NCI-H146 treated with DMSO at 0.1 percent for 48 hours (cell line): ENCODE data around the gene EMD.
"Not testable (repeated sequence)": the region's sequence is repeated elsewhere in the genome, so short reads cannot be mapped to it uniquely, and the experiment has no call there.

Source experiments
- DNase-seq: peaks from one replicate; lab custom pipeline; 2025; ENCODE audit not compliant: unreplicated experiment; lab: John Stamatoyannopoulos, UW

EMD gene

DNA sequence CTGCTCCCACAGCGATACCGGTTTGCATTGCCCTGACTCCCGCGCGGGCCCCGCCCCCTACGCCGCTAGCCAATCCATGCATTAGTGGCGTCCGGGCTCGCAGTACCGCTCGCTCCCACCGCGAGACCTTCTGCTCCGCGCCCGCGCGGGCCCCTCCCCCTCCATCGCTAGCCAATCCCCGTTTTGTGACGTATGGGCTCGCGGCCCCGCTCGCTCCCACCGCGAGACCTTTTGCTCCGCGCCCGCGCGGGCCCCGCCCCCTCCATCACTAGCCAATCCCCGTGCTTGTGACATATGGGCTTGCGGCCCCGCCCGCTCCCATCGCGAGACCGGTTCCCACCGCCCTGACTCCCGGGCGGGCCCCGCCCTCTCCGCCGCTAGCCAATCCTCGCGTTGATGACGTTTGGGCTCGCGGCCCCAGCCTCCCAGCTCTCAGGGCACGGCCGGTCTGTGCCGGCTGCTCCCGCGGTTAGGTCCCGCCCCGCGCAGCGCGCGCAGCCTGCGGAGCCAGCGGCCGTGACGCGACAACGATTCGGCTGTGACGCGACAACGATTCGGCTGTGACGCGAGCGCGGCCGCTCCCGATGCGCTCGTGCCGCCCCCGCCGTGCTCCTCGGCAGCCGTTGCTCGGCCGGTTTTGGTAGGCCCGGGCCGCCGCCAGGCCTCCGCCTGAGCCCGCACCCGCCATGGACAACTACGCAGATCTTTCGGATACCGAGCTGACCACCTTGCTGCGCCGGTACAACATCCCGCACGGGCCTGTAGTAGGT, at the start of gene EMD:
Gene EMD (plus strand): TSS at position 497 of the 770 bp plus-strand sequence. CDS start 190 bp downstream, at position 687.
- DNase-seq: peak; percentile 97

DNA sequence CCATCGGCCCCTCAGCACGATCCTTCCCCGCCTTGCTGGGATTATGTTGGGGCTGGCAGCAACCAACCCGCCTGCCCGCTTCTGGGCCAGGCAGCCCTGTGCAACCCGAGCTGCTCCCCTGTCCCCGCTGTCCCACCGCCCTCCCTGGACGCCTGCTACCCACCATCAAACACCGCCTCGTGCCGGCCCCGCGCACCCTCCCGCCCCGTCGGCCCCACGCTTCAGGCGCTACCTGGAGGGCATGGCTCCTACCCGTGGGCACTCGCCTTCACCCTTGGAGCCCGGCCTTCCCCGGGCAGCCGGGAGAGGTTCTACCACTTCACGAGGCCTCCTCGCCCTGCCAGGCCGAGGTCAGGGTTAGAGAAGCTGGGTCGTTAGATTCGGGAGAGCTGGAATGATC, 46.5 kb upstream of the EMD start:
- no peak for DNase-seq

DNA sequence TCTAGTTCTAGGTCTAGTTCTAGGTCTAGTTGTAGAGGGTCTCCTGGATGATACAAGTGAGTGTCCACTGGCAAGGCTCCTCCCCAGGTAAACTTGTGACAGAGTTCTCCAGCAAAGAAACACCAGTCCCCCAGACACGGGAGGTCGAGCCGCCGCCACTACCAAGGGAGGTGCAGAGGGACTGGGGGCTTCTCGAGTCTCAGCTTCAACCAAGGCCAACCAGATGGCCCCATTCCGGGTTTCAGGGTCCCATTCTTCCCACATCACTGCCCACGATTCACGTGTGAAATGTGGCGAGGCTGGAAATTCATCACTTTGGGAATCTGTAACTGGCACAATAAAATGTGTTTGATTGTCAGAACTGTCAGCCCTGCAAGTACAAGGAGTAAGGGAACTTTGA, 46.0 kb upstream of the EMD start:
- no peak for DNase-seq

DNA sequence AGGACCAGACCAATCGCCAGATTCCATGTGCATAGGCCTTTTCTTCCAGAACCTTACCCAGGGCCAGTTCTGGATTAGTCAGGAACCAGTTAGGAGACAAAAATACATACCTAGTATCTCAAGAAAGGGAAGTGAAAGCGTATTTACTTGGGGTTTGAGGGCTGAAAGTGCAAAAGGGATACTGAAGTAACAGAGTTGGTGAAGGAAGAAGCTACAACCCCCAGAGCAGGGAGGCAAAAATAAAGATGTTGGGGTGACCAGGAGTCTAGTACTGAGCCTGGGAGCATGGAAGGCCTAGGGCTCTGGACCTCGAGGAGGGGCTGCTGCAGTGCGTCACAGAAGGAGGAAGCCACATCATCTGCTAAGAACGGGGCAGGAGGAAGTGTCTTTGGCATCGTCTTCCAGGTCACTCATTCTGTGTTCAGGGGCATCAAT, 45.2 kb upstream of the EMD start:
- DNase-seq: no peak

DNA sequence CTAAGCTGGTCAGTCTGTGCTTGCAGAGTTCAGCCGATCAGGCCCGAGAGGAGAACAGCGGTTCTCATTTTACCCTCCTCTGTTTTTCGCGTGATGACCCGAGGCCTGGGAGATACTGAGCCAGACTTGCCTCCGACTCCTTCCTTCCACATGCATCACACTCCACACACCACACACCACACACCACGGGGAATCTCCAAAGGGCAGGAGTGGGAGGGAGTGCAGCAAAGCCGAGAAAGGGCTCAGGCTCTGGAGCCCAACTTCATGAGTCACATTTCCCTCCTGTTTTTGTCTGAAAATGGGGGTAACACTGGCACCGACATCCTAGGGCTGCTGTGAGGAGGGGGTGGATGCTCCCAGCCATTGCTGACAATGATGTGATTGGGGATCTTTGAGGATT, 44.6 kb upstream of the EMD start:
- no peak for DNase-seq

DNA sequence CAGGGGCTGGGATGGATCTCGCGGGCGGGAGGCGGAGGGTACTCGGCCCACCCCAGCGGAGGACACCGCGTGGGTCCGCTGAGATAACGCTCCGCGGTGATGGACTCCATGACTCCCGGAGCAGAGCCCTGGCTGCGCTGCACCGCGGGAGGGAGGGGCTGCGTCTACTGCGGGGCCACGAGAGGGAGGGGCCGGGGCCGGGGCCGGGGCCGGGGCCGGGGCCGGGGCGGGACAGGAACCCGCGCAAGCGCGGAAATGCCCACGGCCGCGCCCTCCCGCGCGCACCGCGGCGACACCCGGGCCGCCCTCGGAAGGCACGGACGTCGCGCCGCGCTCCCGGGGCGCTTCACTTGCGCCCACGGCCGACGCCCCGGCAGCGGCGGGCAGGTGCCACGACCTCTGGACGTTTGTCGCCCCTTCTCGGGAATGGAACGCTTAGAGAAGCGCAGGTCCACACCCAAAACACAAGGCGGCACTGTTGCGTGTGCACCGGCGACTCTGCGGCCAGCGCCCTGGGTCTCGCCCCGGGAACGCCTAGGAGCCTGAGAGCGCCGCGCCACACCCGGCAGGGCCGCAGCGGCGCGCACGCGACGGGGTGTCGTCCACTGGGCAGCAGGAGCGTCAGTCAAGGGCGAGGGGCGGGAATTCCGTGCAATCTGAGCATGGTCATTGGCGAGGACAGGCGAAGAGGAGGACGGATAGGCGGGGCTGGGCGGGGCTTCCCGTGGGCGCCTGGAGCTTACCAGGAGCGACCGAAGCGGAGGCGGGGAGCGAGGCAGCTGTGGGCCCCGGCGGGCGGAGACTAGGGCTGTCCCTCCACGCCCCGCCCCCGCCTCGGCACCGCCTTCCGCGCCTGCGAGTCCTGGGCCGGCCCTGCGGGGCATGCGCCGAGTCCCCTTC, 37.4 kb upstream of the EMD start:
- DNase-seq: not testable (repeated sequence)

DNA sequence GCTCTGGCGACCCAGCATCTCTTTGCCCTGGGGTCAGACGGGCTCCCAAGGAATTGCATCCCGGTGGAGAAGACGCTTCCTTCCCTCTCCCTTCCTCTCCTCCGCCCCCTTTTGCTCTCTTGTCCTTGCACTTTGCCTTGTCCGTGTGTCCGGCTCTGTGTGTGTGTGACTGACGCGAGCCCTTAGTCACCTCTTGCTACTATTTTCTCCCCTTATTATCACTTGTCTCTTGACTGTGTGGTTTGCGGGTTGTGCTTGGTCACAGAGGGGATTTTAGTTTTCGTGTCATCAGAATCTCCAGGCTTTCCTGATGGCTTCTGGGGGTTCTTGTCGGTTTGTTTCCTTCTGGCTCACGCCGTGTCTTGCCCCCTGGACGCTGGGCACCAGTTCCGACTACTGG, 36.0 kb upstream of the EMD start:
- DNase-seq: not testable (repeated sequence)

DNA sequence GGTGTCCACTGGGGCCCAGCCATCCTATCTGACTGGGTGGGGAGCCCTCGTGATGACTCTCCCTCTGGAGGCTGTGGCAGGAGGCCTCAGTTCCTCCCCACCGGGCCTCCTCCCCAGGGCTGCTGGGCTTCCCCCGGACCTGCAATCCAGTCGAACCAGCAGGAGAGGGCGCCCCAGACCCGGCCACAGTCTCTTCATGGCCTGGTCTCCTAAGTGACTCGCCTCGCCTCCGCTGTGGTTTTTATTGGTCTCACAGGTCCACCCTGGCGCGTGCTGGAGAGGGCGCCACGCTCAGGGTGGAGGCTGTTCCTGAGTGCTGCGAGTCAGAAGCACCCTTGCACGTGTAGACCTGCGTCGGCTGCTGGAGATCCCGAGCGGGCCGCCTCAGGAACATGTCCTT, 35.5 kb upstream of the EMD start:
- DNase-seq: not testable (repeated sequence)

DNA sequence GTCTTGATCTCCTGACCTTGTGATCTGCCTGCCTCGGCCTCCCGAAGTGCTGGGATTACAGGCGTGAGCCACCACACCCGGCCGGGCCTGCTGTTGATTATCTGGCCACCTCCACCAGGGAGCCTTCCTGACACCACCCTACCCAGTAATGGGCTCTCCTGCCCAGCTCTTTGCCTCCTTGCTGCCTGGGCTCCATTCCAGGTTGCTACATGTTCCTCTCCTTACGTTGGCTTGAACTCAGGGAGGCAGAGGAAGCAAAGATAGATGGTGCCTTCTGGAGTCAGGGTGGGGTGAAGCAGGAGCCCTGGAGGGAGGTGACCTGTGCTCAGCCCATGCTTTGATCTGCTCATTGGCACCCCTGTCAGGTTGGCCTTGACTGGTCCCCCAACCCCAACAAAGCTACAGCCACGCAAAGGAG, 31.0 kb upstream of the EMD start:
- DNase-seq: no peak

DNA sequence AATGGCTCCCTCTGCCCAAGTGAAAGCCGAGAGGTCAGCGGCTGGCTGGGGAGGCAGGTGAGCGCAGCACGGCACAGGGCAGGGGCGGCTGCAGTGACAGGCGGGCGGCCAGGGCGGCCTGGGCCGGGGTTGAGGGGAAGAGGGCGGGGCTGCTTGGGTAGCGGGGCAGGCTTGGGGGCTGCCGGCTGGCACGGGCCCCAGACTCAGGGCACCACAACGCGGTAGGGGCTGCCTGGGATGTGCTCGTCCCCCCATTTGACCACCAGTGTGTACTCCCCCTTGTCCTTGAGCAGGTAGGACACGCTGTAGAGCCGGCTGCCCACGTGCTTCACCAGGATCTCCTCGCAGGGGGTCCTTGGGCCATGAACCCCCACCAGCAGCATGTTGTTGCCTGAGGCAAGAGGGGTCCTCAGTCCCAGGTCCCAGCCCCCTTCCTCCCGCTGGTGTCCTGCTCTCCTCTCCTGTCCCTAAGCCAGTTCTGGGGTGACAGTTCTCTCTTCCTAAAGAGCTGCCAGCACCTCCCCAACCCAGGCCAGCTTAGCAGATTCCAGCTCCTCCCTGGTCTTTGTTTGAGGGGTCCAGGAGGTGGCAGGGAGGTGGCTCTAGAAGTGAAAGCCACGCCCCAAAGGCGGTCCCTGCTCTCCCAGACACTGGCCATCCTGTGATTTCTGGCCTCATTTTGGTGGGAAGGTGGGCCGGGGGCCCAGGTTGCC, 30.3 kb upstream of the EMD start:
- DNase-seq: no peak

DNA sequence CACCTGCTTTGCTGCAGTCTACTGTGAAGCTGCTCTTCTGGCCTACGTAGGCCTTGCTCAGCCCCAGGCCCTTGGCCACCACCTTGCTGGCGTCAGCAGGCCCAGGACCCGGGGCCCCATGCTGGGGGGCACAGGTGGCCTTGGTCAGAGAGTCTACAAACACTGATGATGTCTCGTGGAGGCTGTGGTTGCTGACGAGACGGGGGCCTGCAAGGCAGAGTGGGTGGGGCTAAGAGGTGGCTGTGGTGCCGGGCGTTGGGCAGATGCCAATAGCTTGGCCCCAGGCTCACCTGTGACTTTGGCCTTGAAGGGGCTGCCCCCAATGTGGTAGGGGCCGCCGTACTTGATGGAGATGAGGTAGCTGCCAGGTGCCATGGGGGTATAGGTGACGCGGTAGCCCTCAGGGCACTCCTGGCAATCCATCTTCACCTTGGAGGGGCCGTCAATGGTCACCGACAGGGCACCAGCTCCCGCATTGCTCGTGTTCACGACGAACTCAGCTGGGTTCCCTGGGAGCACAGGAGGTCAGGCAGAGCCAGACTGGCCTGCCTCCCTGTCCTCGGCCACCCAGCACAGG, 29.6 kb upstream of the EMD start:
- no peak for DNase-seq

DNA sequence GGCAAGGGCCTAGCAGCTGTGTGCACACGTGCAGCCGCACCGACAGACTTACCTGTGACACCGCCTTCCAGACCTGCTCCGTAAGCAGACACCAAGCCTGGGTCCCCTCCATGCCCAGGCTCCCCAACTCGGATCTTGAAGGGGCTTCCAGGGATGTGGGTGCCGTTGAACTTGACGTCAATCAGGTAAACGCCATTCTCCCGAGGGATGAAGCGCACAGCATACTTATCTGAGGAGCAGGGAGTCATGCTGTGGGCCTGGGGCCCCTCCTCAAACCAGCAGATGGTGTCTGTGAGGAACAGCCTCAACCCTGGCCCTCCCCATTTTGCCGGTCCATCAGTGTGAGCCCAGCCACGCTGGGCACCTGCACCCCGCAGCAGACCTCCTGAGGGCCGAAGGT, 29.1 kb upstream of the EMD start:
- no peak for DNase-seq

DNA sequence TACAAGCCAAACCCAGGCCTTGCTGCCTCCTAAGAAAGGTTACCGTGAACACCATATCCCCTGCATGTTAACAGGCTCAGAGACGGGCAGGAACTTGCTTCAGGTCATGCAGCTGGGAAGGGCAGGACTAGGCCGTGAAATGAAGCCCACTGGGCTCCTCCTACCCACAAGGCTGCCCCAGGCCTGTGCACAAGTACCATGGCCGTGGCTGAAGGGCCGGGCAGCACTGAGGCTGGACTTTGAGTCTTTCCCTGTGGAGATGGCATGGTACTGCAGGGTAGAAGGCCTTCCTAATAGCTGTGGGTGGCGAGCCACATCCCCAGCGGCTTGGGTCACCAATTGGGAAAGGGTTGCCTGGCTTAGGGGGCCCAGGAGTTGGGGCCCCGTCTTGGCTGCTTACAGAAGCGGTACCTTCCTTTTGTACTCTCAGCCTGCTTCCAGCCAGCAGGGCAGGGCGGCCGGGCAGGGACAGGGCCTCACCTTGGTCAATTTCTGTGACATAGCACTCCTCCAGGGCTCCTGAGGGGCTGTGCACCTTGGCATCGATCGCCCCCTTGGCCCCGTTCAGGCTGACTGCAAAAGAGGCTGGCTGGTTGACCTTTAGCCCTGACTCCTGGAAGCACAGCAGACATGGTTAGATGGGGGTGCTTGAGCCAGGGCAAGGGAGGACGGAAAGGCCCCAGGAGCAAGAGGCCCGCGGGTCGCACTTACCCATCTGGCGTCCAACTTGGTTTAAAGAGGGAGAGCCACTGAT, 28.5 kb upstream of the EMD start:
- no peak for DNase-seq

DNA sequence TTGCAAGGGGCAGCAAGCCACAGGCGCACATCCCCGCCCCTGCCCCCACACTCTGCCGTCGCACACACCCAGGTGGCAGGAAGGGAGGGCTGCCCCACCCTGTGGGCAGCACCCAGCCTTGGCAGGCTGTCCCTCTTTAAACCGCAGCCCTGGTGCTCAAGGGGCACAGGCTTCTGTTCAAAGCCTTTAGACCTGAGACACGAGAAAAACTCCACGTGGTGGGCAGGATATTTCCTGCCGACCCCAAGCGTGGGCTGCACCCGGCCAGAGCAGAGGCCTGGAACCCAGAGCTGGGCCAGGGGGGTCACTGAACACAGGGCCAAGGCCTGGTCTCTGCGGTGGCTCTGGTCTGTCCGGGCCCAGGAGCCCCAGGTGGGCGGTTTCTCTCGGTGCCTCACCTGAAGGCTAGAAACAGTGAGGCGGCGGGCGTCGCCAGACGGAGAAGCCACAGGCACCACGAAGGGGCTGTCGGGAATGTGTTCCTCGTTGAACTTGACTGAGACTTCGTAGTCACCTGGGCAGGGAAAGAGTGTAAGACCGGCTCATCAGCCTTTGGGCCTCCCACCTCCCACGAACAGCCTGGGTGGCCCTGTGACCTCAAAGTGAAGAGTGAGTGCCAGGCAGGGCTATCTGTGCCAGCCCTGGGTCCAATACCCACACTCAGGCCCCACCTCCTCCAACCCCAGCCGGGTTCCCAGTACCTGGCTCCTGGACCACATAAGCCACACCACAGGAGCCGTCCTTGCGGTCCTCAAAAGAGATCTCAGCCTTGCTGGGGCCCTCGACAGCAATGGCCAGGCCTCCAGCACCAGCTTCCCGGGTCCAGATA, 27.7 kb upstream of the EMD start:
- no peak for DNase-seq

DNA sequence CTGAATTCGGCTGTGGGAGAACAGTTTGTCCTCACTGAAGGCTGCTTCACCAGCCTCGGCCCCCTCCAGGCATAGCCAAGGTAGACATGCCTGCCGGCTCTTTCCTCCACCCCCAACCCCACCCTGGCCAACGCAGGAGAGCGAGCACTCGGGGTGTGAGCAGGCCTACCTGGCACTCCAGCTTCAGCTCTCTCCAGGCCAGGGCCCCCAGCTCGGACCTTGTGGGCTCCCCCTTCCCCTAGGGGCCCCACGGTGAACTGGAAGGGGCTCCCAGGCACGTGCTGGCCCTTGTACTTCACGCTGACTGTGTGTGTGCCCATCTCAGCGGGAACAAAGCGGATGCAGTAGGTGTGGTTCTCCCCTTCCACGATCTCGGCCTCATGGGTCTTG, 27.1 kb upstream of the EMD start:
- DNase-seq: no peak

DNA sequence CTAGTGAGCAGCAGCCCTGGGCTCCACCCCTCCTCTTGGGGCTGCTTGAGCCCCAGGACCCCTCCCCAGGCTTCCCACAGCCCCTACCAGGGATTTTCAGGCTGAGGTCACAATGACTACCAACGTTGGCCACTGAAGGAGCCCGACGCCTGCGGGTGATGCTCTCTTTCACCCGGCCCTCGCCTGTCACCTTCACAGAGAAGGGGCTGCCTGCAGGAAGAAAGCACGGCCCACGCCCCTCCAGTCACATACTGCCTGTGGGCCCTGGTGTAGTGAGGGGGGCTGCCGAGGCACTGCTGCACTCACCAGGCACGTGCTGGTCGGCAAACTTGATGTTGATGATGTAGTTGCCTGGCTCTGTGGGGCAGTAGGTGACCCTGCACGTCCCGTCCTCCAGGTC, 26.6 kb upstream of the EMD start:
- no peak for DNase-seq

DNA sequence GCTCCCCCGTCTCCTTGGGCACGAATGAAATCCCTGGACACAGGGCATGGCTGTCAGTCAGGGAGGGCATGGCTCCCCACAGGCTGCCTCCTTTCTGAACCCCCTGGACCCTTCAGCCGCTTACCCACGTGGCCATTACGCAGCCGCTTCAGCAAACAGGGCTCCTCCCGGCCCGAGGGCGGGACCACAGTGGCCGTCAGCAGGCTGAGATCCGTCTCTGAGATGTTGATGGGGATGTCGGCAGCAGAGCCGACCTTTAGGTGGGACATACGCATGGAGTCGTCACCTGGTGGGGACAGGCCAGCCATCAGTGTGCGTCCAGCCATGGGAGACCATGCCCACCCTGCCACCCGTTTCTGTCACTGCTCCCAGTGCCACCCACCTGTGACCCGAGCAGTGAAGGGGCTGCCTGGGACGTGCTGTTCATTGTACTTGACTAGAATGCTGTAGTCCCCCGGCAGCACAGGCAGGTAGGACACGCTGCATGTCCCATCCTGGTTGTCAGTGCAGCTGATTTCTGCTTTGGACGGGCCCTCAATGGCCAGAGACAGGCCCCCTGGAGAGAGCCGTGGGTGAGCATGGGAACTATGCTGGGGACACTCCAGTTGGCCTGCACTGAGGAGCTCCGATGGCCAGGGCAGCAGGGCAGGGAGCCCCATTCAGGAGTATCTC, 25.8 kb upstream of the EMD start:
- DNase-seq: no peak

DNA sequence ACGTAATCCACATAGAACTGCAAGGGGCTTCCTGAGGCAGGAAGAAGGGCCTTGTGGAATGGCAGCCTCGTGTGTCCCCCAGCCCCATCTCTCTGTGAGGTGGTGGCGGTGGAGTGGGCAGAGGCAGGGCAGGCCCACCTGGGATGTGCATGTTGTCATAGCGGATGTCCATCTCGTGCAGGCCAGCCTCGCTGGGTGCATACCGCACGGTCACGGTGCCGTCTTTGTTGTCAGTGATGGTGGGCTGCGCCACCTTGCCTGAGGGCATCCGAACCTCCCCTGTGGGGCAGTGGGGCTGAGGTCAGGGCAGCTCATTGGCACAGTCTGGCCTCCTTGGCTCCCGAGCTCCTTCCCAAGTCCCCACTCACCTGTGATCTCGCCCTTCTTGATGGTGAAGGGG, 25.1 kb upstream of the EMD start:
- no peak for DNase-seq

DNA sequence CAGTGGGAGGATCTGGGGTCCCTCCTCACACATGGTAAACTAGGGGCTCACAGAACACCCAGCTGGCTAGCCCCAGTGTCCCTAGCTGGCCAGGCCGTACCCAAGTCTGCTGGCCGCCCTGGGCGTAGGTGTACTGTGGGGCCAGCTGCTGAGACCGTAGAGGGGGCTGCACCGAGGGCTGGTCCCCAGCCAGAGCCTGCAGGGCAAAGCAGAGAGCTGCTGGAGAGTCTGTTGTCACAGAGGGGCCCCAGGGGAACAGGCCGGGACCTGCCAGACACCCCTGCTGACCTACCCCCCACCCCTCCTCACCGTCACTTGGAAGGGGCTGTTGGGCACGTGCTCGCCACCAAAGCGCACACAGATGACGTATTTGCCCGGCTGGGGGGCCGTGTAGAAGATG, 24.6 kb upstream of the EMD start:
- no peak for DNase-seq
